Smooth muscle cell (in vitro differentiated cells): Measurements from ENCODE around the gene NRIP2. TPM values are rescaled to one million over a fixed set of nuclear protein-coding genes. Genes with fewer than 3 reads are reported as not detected.

ENCODE experiments used
- DNase-seq: peaks from one replicate; lab custom pipeline; 2025; ENCODE audit not compliant: unreplicated experiment; lab: John Stamatoyannopoulos, UW
- H2AFZ ChIP-seq: fragments of 200-600 bp; sonication (generic); 2 replicates; pipeline ENCODE4 v1.6.0; 2016; ENCODE audit warnings: antibody characterized with exemption, low read depth, mild to moderate bottlenecking
- H3F3A ChIP-seq: fragments of 200-600 bp; sonication (generic); 2 replicates; pipeline ENCODE4 v1.6.0; 2017; ENCODE audit warnings: antibody characterized with exemption, low read depth
- H3K27ac ChIP-seq: fragments of 200-600 bp; sonication (generic); 2 replicates; pipeline ENCODE4 v1.5.1; 2016; ENCODE audit warnings: low read depth, mild to moderate bottlenecking
- H3K27me3 ChIP-seq: fragments of 200-600 bp; sonication (generic); 2 replicates; pipeline ENCODE4 v1.6.1; 2016; ENCODE audit warnings: low read depth, mild to moderate bottlenecking
- H3K36me3 ChIP-seq: fragments of 200-600 bp; sonication (generic); 2 replicates; pipeline ENCODE4 v1.5.1; 2016; ENCODE audit warnings: low read depth
- H3K4me1 ChIP-seq: fragments of 200-600 bp; sonication (generic); 2 replicates; pipeline ENCODE4 v1.5.1; 2016; ENCODE audit warnings: low read depth
- H3K4me2 ChIP-seq: fragments of 200-600 bp; sonication (generic); 2 replicates; pipeline ENCODE4 v1.6.0; 2016; ENCODE audit warnings: mild to moderate bottlenecking
- H3K4me3 ChIP-seq: fragments of 200-600 bp; sonication (generic); 2 replicates; pipeline ENCODE4 v1.5.1; 2016; ENCODE audit warnings: mild to moderate bottlenecking
- H3K79me2 ChIP-seq: fragments of 200-600 bp; sonication (generic); 2 replicates; pipeline ENCODE4 v1.6.0; 2016; ENCODE audit warnings: low read depth, mild to moderate bottlenecking
- H3K9ac ChIP-seq: fragments of 200-600 bp; sonication (generic); 2 replicates; pipeline ENCODE4 v1.6.0; 2016; ENCODE audit warnings: low read depth
- H3K9me3 ChIP-seq: fragments of 200-600 bp; sonication (generic); replicated peaks from 2 replicates; pipeline ENCODE4 v1.5.1; 2016; ENCODE audit warnings: low read depth
- H4K20me1 ChIP-seq: fragments of 200-600 bp; sonication (generic); 2 replicates; pipeline ENCODE4 v1.6.0; 2016; ENCODE audit warnings: low read depth
- WGBS: methylation state at CpG from one replicate; pipeline ENCODE4 v1.1.7; 2016; ENCODE audit warnings: low lambda C conversion rate; 5-methylcytosine and 5-hydroxymethylcytosine counted together
- polyA plus RNA-seq: library from polyadenylated mRNA; unstranded; fragments of >200 nt; fragmentation: Nextera tagmentation; extraction: Ambion mirVana; gene quantifications from 2 replicates; pipeline ENCODE4 v1.2.1, GENCODE V29; 2016
- total RNA-seq: library from RNA; depleted of rRNA; stranded (reverse); fragments of >200 nt; gene quantifications from 2 replicates; pipeline ENCODE4 v1.2.3, GENCODE V29; 2014
- TF ChIP-seq, protein P1 (sequence below): fragments of 200-600 bp; sonication (generic); IDR thresholded peaks from 2 replicates; pipeline ENCODE4 v1.5.1; 2017; ENCODE audit warnings: borderline replicate concordance, mild to moderate bottlenecking, antibody characterized with exemption; ENCODE audit not compliant: insufficient read depth, poor library complexity, severe bottlenecking

NRIP2 gene
- total and polyA plus RNA-seq, 2 experiments from 2014 or later = 0.04 to 0.29 TPM

GRCh38 chr12:2803635-2804392 is 31.0 kb downstream of the NRIP2 start:
- TF ChIP-seq, protein P1, sequence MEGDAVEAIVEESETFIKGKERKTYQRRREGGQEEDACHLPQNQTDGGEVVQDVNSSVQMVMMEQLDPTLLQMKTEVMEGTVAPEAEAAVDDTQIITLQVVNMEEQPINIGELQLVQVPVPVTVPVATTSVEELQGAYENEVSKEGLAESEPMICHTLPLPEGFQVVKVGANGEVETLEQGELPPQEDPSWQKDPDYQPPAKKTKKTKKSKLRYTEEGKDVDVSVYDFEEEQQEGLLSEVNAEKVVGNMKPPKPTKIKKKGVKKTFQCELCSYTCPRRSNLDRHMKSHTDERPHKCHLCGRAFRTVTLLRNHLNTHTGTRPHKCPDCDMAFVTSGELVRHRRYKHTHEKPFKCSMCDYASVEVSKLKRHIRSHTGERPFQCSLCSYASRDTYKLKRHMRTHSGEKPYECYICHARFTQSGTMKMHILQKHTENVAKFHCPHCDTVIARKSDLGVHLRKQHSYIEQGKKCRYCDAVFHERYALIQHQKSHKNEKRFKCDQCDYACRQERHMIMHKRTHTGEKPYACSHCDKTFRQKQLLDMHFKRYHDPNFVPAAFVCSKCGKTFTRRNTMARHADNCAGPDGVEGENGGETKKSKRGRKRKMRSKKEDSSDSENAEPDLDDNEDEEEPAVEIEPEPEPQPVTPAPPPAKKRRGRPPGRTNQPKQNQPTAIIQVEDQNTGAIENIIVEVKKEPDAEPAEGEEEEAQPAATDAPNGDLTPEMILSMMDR = no peak
- 90% methylated on average over 7 of the region's 7 CpGs for WGBS
- Histone ChIP-seq H3K27me3 (no peaks in the 10 kb centered on the region), H4K20me1 (peaks cover 8% of the 10 kb centered on the region), H3K9ac (no peak overlapping the region), H3F3A (peaks cover 40% of the 10 kb centered on the region), H3K79me2 (no peaks in the 10 kb centered on the region), H3K36me3 (peaks cover 12% of the 10 kb centered on the region), H3K4me2 (peak overlapping the region; percentile 50), H3K27ac (peak overlapping the region; percentile 48), H3K4me1 (peaks cover 3% of the 10 kb centered on the region), H3K9me3 (no peaks in the 10 kb centered on the region), H3K4me3 (no peak overlapping the region), H2AFZ (no peak overlapping the region)
- DNase-seq = no peak

DNA sequence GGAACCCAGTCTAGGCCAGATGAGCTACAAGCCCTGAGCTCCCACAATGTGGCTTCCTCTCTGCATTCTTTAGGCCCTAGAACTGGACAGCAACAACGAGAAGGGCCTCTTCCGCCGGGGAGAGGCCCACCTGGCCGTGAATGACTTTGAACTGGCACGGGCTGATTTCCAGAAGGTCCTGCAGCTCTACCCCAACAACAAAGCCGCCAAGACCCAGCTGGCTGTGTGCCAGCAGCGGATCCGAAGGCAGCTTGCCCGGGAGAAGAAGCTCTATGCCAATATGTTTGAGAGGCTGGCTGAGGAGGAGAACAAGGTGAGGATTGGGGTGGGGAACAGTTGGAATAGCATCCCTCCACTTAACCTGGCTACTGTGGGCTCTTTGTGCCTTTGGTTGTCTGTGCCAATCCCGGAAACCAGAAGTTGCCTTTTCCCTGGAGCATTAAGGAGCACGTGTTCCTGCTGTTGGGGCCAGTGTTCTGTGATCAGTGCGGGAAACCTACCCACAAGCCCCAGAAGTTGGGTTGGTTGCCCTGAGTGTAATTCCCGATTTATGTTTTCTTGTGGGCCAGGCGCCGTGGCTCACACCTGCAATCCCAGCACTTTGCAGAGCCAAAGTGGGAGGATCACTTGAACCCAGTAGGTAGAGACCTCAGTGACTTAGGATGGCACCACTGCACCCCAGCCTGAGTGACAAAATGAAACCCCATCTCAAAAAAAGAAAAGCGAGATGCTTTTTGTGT is 33.6 kb downstream of the NRIP2 start:
- WGBS = 96% methylated on average over 16 of the region's 16 CpGs
- H3K4me1 ChIP-seq = peaks cover 10% of the 10 kb centered on the region
- H2AFZ ChIP-seq = no peak overlapping the region

GRCh38 chr12:2800046-2800570 is 34.7 kb downstream of the NRIP2 start:
- TF ChIP-seq, protein P1 = no peak
- DNase-seq = no peak
- H2AFZ ChIP-seq = no peak overlapping the region
- H3K27me3 ChIP-seq = no peaks in the 10 kb centered on the region
- no peak overlapping the region for H3K4me2 ChIP-seq
- H3K36me3 ChIP-seq = peaks cover 12% of the 10 kb centered on the region
- H3K4me3 ChIP-seq = no peak overlapping the region
- WGBS = 96% methylated on average over 3 of the region's 3 CpGs
- H3F3A ChIP-seq = peaks cover 32% of the 10 kb centered on the region
- no peak overlapping the region for H3K27ac ChIP-seq
- H3K4me1 ChIP-seq = peaks cover 12% of the 10 kb centered on the region
- no peak overlapping the region for H3K9ac ChIP-seq
- H3K79me2 ChIP-seq = peaks cover 24% of the 10 kb centered on the region
- no peaks in the 10 kb centered on the region for H3K9me3 ChIP-seq
- peaks cover 27% of the 10 kb centered on the region for H4K20me1 ChIP-seq

More for the DNA sequence above, 33.6 kb downstream of the NRIP2 start:
- Histone ChIP-seq H3K4me3 (no peak overlapping the region), H3K36me3 (peaks cover 12% of the 10 kb centered on the region), H3K27me3 (no peaks in the 10 kb centered on the region), H3K27ac (no peak overlapping the region), H3F3A (peaks cover 40% of the 10 kb centered on the region), H3K79me2 (peaks cover 18% of the 10 kb centered on the region), H3K4me2 (no peak overlapping the region), H4K20me1 (peaks cover 27% of the 10 kb centered on the region), H3K9me3 (no peaks in the 10 kb centered on the region), H3K9ac (no peak overlapping the region)
- TF ChIP-seq, protein P1 = no peak
- no peak for DNase-seq
